HK-2 (cell line): ENCODE results near the gene LAMC3.
A peak's percentile ranks its signal among the peaks of the same experiment; 100 is the strongest.

Source experiments
- DNase-seq: peaks from one replicate; pipeline ENCODE4 v3.0.0-alpha.2; 2018; ENCODE audit not compliant: unreplicated experiment

LAMC3 gene

GRCh38 chr9:131008909-131009618 lies at the start of gene LAMC3:
TSS of gene LAMC3 (plus strand) at chr9:131009174. CDS start at chr9:131009215, 41 bp downstream.
- peak; percentile 65 for DNase-seq

DNA sequence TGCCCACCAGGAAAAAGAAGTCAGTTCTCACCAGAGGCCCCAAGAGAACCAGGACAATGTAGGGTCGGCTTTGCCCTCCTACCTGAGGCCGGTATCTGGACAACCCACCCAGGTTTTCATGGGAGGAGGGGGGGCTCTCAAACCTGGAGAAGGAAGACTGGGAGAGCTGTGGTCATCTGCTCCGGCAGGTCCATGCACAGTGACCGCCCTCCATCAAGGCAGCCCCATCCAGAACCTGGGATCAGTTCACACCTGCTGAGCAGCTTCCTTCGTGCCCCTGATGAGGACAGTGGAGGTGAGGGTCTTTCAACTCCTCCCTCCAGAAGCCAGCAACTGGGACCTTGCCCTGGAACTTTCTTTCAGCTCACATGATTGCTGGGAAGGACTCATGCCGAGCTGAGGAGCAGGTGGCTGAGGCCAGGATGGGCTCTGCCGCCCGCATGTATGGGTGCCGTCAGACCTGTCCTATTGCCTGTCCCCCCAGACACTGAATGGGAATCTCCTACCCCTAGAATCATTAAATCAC lies 49.1 kb upstream of the LAMC3 start:
- no peak for DNase-seq

DNA sequence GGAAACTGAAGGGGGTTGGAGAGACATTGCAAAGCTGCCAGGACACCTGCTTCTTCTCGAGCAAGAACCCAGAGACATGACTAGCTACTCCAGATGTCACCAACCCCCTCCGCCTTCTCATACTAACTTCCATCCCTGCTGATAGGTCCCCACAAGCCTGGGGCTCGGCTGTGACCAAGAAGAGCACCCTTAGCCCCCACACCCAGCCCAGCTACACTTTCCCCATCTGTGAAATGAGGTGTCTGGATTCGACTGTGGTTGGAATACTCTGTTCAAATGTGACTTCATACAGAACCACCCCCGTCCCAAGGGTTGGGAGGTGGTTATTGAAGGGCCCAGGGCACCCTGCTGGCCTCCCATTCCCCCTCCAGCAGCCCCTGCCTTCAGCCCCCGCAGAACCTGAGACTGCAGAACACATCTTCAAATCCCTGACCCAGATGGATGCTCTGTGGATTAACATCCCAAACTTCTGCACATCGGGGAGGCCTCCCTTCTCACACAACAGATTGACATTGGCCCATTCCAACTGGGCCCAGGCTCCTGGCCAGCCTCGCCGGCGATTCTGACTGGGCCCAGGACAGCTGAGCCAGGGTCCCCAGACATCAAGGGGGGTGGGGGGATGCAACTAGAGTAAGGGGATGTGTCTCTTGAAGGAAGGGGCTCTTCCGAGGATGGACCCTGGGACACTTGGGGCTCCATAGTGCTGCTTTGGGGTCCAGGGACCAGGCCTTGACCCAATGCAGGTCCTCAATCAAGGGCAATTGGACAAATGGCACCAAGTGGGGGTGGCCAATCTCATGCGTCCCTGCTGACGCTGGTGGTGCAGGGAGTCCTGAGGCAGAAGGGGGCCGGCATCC lies 48.2 kb upstream of the LAMC3 start:
- no peak for DNase-seq

- DNase-seq, result no peak
These were observed 47.3 kb upstream of the LAMC3 start for GRCh38 chr9:130961511-130962300.

DNA sequence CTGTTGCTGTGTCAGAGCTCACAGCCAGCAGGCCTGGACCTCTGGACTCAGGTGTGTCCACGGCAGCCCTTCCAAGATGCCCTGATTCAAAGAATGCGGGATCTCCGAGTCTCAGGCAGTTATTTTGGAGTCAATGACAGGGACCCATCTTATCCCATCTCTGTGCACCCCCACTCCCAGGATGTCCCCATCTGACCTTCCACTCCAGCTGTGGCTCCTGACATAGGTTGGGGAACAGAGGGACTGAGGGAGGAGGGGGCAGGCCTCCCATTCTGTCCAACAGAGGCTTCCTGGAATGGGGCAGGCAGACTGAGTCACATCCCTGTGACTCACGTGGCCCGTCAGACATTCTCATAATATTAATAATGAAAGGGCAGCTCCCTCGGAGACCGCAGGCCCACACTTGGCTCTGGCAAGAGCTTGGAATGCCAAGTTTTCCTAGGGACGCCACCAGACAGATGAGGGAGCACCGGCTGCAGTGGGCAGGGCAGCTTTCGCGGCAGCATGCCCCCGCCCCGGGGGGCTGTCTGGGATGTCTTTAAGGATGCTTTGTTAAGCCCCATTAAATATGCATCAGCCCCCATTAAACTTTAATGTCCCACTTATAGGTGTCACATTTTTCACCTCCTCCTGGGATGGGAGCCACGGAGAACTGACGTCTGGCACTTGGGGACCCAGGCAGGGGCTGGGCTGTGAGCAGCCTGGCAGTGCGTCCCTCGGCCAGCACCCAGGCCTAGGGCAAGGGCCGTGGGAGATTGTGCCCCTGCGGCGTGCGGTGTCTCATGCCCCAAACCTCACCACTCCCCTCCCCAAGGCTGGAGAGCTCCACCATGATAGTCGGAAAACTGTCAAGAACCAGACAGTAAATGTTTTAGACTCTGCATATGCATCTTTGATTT lies 46.3 kb upstream of the LAMC3 start:
- DNase-seq, result peak; percentile 84

DNA sequence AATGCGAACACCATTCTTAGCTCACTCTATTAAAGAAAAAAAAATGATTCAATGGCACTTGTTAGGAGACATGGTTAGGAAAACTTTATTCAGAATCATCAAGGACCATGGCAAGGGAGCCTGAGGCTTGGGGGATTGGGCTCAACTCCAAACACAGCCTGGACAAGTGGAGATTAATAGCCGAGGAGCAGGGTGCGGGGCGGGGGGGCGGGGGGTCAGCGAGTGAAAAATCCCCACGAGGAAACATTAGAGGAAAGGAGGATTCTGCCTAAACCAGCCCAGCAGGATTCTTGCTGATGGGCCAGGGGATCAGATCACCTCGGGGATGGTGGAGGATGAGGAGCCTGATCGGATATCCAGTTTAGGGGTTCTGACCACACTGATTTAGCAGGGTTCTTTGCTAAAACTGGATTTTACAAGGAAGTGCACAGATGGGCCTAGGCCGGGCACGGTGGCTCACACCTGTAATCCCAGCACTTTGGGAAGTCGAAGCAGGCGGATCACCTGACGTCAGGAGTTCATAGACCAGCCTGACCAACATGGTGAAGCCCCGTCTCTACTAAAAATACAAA lies 45.6 kb upstream of the LAMC3 start:
- no peak for DNase-seq

DNA sequence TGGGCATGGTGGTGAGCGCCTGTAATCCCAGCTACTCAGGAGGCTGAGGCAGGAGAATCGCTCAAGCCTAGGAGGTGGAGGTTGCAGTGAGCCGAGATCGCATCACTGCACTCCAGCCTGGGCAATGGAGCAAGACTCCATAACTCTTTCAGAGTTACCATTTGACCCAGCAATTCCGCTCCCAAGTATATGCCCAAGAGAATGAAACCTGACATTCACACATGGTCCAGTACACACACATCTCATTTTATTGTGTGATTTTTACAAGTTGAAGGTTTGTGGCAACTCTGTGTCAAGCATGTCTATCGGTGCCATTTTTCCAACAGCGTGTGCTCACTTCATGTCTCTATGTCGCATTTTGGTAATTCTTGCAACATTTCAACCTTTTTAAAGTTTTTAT lies 45.1 kb upstream of the LAMC3 start:
- no peak for DNase-seq

DNA sequence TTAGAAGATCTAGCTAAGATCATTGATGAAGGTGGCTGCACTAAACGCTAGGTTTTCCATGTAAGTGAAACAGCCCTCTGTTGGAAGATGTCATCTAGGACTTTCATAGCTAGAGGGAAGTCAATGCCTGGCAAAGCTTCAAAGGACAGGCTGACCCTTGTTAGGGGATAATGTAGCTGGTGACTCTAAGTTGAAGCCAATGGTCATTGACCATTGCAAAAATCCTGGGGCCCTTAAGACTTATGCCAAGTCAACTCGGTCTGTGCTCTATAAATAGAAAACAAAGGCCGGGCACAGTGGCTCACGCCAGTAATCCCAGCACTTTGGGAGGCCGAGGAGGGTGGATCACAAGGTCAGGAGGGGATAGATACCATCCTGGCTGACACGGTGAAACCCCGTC lies 43.3 kb upstream of the LAMC3 start:
- no peak for DNase-seq

DNA sequence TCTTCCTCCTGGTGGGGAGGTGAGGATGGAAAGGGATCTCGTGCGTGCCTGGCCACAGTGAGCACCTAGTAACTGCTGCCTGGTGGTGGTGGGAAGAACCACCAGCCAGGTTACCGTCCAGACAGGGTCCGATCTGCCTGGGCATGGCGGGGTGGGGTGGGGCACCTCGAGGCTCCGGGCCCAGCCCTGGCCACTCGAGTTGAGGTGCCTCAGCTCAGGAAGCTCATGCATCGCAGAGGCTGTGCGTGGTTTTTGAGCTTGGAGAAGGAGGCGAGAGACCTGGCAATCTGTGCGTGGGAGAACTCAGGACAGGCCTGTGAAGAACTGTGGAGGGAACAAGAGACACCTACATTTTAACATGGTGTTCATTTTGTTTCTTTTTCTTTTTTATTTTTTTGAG lies 38.9 kb upstream of the LAMC3 start:
- no peak for DNase-seq

GRCh38 chr9:130970855-130971254 lies 38.1 kb upstream of the LAMC3 start:
- DNase-seq, result no peak

- DNase-seq, result no peak
These were observed 37.6 kb upstream of the LAMC3 start for GRCh38 chr9:130971294-130971849.

GRCh38 chr9:130972277-130972956 lies 36.6 kb upstream of the LAMC3 start:
- DNase-seq, result no peak

- no peak for DNase-seq
These were observed 35.9 kb upstream of the LAMC3 start for GRCh38 chr9:130972957-130973685.

- DNase-seq, result no peak
These were observed 35.2 kb upstream of the LAMC3 start for GRCh38 chr9:130973686-130974281.

- no peak for DNase-seq
These were observed 34.3 kb upstream of the LAMC3 start for GRCh38 chr9:130974697-130975096.

DNA sequence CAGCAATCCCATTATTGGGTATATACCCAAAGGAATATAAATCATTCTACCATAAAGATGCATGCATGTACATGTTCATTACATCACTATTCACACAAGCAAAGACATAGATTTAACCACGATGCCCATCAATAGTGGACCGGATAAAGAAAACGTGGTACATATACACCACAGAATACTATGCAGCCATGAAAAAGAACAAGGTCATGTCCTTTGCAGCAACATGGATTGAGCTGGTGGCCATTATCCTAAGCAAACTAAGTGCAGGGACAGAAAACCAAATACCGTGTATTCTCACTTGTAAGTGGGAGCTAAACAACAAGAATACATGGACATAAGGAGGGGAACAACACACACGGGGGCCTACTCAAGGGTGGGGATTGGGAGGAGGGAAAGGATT lies 33.8 kb upstream of the LAMC3 start:
- no peak for DNase-seq

DNA sequence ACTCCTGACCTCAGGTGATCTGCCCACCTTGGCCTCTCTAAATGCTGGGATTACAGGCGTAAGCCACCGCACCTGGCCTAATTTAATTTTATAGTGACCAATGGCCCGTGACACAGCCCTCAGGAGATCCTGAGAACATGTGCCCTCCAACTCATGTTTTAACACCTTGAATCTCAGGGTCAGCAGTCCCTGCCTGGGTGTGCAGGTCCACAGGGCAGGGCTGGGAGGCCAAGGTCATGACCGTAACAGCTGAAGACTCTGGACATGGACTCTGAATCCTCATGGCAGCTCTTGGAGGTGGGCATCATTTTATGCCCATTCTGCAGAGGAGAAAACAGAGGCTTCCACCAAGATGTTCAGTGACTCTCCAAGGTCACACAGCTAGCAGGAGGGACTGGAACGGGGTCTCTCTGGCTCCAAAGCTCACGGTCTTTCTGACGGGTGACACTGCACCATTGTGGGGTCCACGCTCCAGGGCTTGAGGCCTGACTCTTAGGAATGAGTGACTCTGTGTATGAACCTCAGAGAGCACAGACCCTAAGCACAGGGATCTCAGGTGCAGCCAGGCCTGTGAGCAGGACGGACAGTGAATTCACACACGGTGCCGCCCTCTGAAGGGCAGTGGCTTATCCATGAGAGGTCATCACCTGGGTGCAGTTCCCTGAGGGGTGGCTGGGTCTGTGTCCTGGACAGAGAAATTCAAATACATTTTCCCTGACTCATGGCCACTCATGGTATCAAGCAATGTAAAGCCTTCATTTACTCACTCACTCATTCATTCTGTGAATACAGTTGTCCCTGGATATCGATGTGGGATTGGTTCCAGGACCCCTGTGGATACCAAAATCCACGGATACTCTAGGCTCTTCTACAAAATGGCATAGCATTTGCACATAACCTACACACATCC lies 32.8 kb upstream of the LAMC3 start:
- no peak for DNase-seq

DNA sequence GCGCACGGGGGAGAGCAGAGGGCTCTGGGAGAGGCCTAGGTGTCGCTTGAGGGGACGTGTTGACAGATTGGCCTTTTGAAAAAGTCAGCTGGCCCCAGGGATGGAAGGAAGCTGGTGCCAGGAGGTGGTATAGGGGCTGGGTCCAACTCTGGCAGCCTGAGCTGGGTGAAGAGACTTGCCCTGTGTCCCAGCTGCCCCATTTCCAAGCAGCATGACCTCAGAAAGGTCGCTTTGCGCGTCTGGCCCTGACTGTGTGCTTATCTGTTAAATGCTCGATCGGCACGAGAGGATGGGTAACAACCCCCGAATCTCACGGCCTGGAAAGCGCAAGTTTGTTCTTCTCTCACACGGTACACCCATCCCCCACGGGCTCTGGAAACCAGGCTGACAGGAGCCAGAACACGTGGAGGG lies 31.2 kb upstream of the LAMC3 start:
- DNase-seq, result no peak
